ENCODE measurements around the gene BTBD1. TPM values are rescaled to one million over a fixed set of nuclear protein-coding genes. Genes with fewer than 3 reads are reported as not detected.
A peak's percentile ranks its signal among the peaks of the same experiment; 100 is the strongest.

Gene BTBD1
- polyA plus RNA-seq, 2 of the 4 experiments (the other 2 are of a cell fraction): 53.1 to 95.8 TPM

DNA sequence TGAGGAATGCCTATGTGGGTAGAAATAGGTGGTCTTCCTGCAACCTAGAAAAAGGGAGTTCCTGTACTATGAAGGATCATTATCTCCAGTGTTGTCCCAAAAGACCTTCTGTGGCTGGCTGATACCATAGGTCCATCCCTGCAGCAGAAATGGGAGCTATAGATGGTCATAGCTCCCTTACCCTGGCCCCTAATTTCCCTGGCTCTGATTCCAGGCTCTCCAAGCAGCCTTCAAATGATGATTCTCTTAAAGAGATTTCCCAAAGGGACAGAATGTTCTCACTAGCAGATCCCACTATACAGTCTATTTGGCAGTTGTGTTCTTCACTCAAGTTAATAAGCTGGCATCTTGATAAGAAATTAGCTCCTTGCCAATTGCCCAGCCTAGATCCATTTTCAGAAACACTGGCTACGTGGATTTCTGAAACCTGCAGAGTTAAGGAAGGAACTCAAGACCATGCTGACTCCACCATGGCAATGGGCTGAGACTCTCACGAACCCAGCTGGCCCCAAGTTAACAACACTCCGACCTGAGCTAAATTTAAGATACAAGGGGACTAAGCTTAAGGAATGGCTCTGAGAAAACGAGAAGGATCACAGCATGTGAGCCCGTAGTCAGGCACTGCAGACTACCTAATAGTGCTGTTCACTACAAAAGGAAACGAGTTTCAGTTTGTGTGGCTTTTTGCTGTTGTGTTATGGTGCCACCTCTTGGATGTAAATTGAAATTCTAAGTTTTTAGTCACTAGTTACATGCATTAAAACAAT lies 67.0 kb downstream of the BTBD1 start (continued):
- TF ChIP-seq USF2 (IDR thresholded peaks at IDR 0.05): no peak
- TF ChIP-seq HEYL (CRISPR knock-in tag; IDR thresholded peaks at IDR 0.05): no peak
- TF ChIP-seq ZNF302 (CRISPR knock-in tag; IDR thresholded peaks at IDR 0.05): no peak
- no peak for TF ChIP-seq HOXB13 (CRISPR knock-in tag; IDR thresholded peaks at IDR 0.05; ENCODE audit: low read depth)
- TF ChIP-seq RNF2 (IDR thresholded peaks at IDR 0.05; ENCODE audit: borderline replicate concordance, low read depth): no peak
- no peak for TF ChIP-seq NFE2L2 (conservative IDR thresholded peaks at IDR 0.05; ENCODE audit: low read length)
- TF ChIP-seq CTCF (IDR thresholded peaks at IDR 0.05): peak; percentile 88

DNA sequence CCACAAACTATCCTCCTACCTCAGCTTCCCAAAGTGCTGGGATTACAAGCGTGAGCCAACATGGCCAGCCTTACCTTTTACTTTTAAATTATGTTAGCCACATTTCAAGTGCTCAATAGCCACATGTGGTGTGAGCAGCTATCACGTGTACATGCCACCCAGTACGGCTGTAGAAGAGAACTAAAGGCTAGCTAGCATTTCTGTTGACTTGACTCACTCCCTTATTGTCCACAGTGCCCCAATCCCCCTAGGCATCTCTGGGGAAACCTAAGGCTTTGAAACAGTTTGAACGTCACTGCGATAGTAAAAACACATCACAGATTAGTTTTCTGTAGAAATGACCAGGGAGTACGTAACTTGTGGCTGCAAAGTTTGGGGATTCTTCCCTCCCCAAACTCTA lies 67.6 kb downstream of the BTBD1 start:
- H3K9me3 ChIP-seq: no peaks in the 10 kb centered on the region
- peaks cover 4% of the 10 kb centered on the region; the same call in 1 of the 3 replicates for H3K4me1 ChIP-seq
- 81% methylated on average over 6 of the region's 6 CpGs for WGBS (ENCODE audit: missing lambda C conversion rate)
- FAIRE-seq: no peak
- DNase-seq (ENCODE audit: low read depth in 1 of 2, low spot score in 1 of 2): no peak
- ChIA-PET CTCF (interaction anchor here (0.7 to 6.4 kb wide), 26 partner anchors 11 to 575 kb away, joined by 3 to 48 read pairs (median 4); partner anchors contain the start of genes AP3B2, C15orf40, CPEB1 and RAMAC), POLR2A (no interaction called here)
- ATAC-seq: peak in 1 of 2 experiments; percentile 32; a peak in 2 of 6 replicates
- H3K4me2 ChIP-seq: no peak overlapping the region
- no peak overlapping the region for H3K4me3 ChIP-seq
- no peak overlapping the region for H3K27ac ChIP-seq
- TF ChIP-seq RAD21 (conservative IDR thresholded peaks at IDR 0.05 in 1 of 2, IDR thresholded peaks at IDR 0.05 in 1 of 2): no peak
- TF ChIP-seq ESRRA (IDR thresholded peaks at IDR 0.05; ENCODE audit: borderline replicate concordance, low read length): no peak
- no peak for TF ChIP-seq EP300 (IDR thresholded peaks at IDR 0.05)
- TF ChIP-seq ELK1 (IDR thresholded peaks at IDR 0.05; ENCODE audit: low read depth, low read length): no peak
- TF ChIP-seq E2F6 (IDR thresholded peaks at IDR 0.05; ENCODE audit: borderline replicate concordance, low read depth): no peak
- TF ChIP-seq HOXB5 (CRISPR knock-in tag; IDR thresholded peaks at IDR 0.05): no peak
- no peak for TF ChIP-seq CHD4 (IDR thresholded peaks at IDR 0.05; ENCODE audit: borderline replicate concordance)
- TF ChIP-seq CBX8 (IDR thresholded peaks at IDR 0.05): no peak
- TF ChIP-seq NR3C1 (IDR thresholded peaks at IDR 0.05): no peak
- TF ChIP-seq GATA3 (IDR thresholded peaks at IDR 0.05; ENCODE audit: borderline replicate concordance): no peak
- TF ChIP-seq CEBPB (IDR thresholded peaks at IDR 0.05): no peak
- no peak for TF ChIP-seq RARB (CRISPR knock-in tag; IDR thresholded peaks at IDR 0.05)
- no peak for TF ChIP-seq ZSCAN20 (CRISPR knock-in tag; IDR thresholded peaks at IDR 0.05)
- no peak for TF ChIP-seq RCOR1 (IDR thresholded peaks at IDR 0.05; ENCODE audit: low read depth, low read length)
- no peak for TF ChIP-seq SREBF2 (IDR thresholded peaks at IDR 0.05)
- no peak for TF ChIP-seq TP53 (CRISPR knock-in tag; IDR thresholded peaks at IDR 0.05)

Measured in A549 (cell line).